ENCODE results near the gene CELF4. TPM values are rescaled to one million over a fixed set of nuclear protein-coding genes. Genes with fewer than 3 reads are reported as not detected.

CELF4 gene
- total and polyA plus RNA-seq, 12 donors, result 0.42 to 16.9 (median 3.9) TPM; not detected in 1

GRCh38 chr18:37247497-37248161 is 318.0 kb downstream of the CELF4 start:
- TF ChIP-seq POLR2A (IDR thresholded peaks at IDR 0.05), result no peak
- no peak for TF ChIP-seq CTCF (IDR thresholded peaks at IDR 0.05)
- no peaks in the 10 kb centered on the region for H3K36me3 ChIP-seq (replicated peaks in 1 of 2)
- DNase-seq, result no peak
- no peaks in the 10 kb centered on the region for H3K4me1 ChIP-seq (replicated peaks in 1 of 2)
- no peak overlapping the region for H3K27ac ChIP-seq
- H3K4me3 ChIP-seq, result no peak overlapping the region
- 78 to 84% (median 81%) methylated on average over 7 to 10 of the region's 10 CpGs for WGBS, 4 donors
- peaks cover 16% of the 10 kb centered on the region for H3K27me3 ChIP-seq
- H3K9me3 ChIP-seq (replicated peaks in 1 of 3), result no peaks in the 10 kb centered on the region
- intact Hi-C loops (cut with DNase I), result loop anchor here in 1 of 2 donors (10.0 kb wide), 1 partner anchor 57 kb away; no protein-coding TSS in a partner anchor

GRCh38 chr18:37246779-37247340 is 318.7 kb downstream of the CELF4 start:
- no peak overlapping the region for H3K27ac ChIP-seq
- TF ChIP-seq CTCF (IDR thresholded peaks at IDR 0.05) (no peak), POLR2A (IDR thresholded peaks at IDR 0.05) (no peak)
- no peaks in the 10 kb centered on the region for H3K4me1 ChIP-seq (replicated peaks in 1 of 2)
- H3K36me3 ChIP-seq (replicated peaks in 1 of 2), result no peaks in the 10 kb centered on the region
- no peak overlapping the region for H3K4me3 ChIP-seq
- no peak for DNase-seq
- intact Hi-C loops (cut with DNase I), result loop anchor here in 1 of 2 donors (10.0 kb wide), 1 partner anchor 58 kb away; no protein-coding TSS in a partner anchor
- WGBS, 4 donors, result 86 to 90% (median 89%) methylated on average over 13 of the region's 13 CpGs
- H3K9me3 ChIP-seq (replicated peaks in 1 of 3), result no peaks in the 10 kb centered on the region
- H3K27me3 ChIP-seq, result peaks cover 13% of the 10 kb centered on the region

- Histone ChIP-seq H3K36me3 (replicated peaks in 1 of 2) (no peaks in the 10 kb centered on the region), H3K4me3 (no peak overlapping the region), H3K9me3 (replicated peaks in 1 of 3) (no peaks in the 10 kb centered on the region), H3K27me3 (peaks cover 12% of the 10 kb centered on the region), H3K4me1 (replicated peaks in 1 of 2) (no peaks in the 10 kb centered on the region), H3K27ac (no peak overlapping the region)
- TF ChIP-seq CTCF (IDR thresholded peaks at IDR 0.05) (no peak), POLR2A (IDR thresholded peaks at IDR 0.05) (no peak)
- no peak for DNase-seq
- 88 to 94% (median 92%) methylated on average over 13 of the region's 13 CpGs for WGBS, 4 donors
- intact Hi-C loops (cut with DNase I), result loop anchor here in 1 of 2 donors (10.0 kb wide), 1 partner anchor 60 kb away; no protein-coding TSS in a partner anchor
Measured at GRCh38 chr18:37244618-37245017, 321.0 kb downstream of the CELF4 start.

GRCh38 chr18:37243741-37244140 is 321.9 kb downstream of the CELF4 start:
- Histone ChIP-seq H3K27me3 (peaks cover 12% of the 10 kb centered on the region), H3K4me3 (no peak overlapping the region), H3K4me1 (replicated peaks in 1 of 2) (no peaks in the 10 kb centered on the region), H3K36me3 (replicated peaks in 1 of 2) (no peaks in the 10 kb centered on the region), H3K9me3 (replicated peaks in 1 of 3) (no peaks in the 10 kb centered on the region), H3K27ac (no peak overlapping the region)
- TF ChIP-seq CTCF (IDR thresholded peaks at IDR 0.05) (no peak), POLR2A (IDR thresholded peaks at IDR 0.05) (no peak)
- intact Hi-C loops (cut with DNase I), result loop anchor here in 1 of 2 donors (10.0 kb wide), 1 partner anchor 61 kb away; no protein-coding TSS in a partner anchor
- WGBS, 4 donors, result 30 to 36% (median 31%) methylated on average over 22 to 36 of the region's 36 CpGs
- no peak for DNase-seq
